Left colon (tissue), 2 donors: ENCODE results near the gene GRIA1. TPM values are rescaled to one million over a fixed set of nuclear protein-coding genes. Genes with fewer than 3 reads are reported as not detected.

Source experiments
- ATAC-seq: fragments of 200-7000 bp; cut with Tn5 transposase; one replicate; pipeline ENCODE4 v1.9.1; 2020; ENCODE audit warnings: mild to moderate bottlenecking, moderate library complexity
- DNase-seq, 2 donors: peaks; one replicate each; pipeline ENCODE4 v3.0.0-alpha.2; 2020
- intact Hi-C, 2 donors: fragments of 100-400 bp; cut with DNase I in 1 of 2; cut with micrococcal nuclease in 1 of 2; formaldehyde crosslinking; loops; one replicate each; pipeline versions ENCODE4 v1.11.2 to v1.14.0; 2022; cut with DNase I, micrococcal nuclease
- total RNA-seq, 2 donors: library from RNA; stranded (reverse); fragmentation: NEBNext Ultra II Directional; extraction: Animal tissue kit (Norgen Biotek cat#: 25700); gene quantifications; one replicate each; pipeline ENCODE4 v1.2.1, GENCODE V29; 2021
- donor health status: DM: no; HTN: no; CAD: no.
- donor health status: DM: yes; HTN: yes; CAD: no.

GRIA1 gene
- total RNA-seq, 2 donors from 2014 or later = 0.20 TPM; not detected in 1

DNA sequence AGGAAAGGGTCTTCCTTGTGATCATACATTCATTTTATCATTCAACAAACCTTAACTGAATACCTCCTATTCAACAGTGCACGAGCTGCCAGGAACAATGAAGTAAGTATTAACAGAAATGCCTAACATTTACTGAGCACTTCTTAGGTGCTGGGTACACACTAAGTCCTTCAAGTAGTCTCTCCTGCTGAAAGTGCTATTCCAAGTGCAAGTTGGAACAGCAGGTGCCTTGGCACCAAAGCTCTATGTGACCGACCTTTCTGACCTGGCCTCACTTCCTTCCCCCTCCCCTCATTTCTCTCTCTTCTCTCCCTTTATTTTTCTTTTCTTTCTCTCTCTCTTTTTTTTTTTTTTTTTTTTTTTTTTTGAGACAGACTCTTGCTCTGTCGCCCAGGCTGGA is 94.5 kb downstream of the GRIA1 start:
- no peak for DNase-seq
- intact Hi-C loops = no loop called here
- no peak for ATAC-seq

DNA sequence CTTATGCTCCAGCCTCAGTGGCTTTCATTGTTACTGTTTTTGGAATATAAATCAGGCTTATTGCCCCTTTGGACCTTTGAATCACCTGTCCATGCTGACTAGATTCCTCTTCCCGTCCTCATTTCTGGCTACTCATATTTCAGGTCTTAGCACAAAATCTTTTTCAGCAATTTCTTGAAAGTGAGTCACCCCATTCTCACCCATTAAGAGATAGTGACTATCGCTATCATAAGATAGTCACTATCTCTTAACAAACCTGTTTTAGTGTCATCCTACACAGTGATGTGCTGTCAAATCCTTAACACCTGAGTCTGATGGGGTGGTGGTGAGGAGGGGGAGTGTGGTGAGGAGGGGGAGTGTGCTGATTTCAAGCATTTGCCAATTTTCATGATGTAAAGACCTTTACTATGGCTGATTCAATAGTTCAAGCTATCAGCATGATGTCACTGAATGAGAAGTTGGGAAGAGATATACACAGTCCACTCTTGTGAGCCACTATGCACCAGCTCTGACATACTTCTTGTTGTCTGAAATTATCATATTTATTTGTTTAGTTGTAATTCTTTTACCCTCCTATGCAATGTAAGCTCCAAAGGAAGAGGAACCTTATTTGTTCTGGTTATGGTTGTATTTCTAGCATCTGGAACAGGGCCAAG is 95.3 kb downstream of the GRIA1 start:
- intact Hi-C loops = no loop called here
- DNase-seq (no peak), ATAC-seq (no peak)

DNA sequence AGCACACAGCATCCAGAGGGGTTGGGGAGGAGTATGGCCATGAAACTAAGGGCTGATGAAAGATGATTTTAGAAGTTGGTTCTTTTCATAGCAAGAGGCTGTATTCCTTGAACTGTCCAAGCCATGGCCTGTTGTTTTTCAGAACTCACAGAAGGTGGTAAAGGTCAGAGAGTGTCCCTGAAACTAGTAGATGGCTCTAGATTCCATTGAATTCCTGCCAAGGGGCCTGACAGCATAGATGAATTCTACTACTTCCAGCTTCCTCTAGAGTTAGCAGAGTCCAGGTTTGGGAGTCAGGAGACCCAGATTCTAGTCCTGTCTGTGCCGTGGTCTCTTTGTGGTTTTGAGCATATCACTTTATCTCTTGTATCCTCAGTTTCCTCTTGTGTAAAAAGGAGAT is 101.6 kb downstream of the GRIA1 start:
- DNase-seq = no peak
- intact Hi-C loops = no loop called here
- ATAC-seq = no peak

DNA sequence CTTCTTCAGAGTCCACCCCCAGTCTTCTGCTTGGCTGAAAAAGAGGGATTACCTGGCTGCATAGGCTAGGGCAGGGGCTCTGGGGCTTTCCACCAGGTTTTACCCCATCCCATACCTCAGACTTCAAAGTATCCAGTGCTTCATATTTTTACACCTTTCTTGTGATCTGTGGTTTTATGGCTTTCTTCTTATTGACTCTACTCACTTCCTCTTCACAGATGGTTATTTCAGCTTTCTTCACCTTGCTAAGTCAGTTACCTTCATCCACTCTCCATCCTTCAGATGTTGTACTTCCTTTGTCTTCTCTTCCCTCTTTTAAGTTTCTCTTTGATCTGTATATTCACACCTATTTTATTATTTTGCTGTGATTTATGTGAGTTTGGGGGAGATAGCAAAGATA is 104.3 kb downstream of the GRIA1 start:
- DNase-seq (no peak), ATAC-seq (no peak)
- intact Hi-C loops = no loop called here

DNA sequence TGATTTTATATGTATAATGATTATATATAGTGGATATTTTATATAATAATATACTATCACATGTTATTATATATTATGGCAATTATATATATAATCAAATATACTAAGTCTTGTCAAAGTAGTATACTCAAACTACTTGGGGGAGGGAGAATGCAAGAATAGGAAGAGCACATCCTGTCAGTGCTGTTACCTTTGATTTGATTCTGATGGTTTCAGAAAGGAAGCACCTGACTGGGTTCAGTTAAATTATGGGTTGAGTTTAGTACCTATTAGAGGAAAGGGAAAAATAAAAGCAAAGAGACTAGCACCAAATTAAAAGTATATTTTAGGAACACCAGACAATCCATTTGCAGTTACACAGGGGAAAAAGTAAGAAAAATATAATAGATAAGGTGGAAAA is 107.6 kb downstream of the GRIA1 start:
- intact Hi-C loops = no loop called here
- no peak for DNase-seq
- no peak for ATAC-seq

DNA sequence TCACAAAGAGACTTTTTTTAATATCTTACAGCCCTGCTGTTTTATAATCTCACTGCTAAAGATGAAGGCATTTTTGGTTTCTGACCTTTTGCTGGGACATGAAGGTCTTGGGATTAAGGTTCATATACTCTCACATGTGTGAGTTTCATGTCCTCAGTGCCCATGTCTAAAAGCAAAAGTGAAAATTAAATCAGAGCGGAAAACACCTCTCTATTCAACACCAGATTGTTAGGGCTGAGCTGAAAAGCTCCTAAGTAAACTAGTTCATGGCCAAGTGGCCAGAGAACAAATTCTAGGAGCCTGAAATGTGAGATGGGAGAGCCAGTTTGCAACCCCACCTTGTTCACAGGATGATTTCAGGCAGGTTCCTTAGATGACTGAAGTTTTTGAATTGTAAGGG is 110.9 kb downstream of the GRIA1 start:
- no peak for DNase-seq
- no peak for ATAC-seq

DNA sequence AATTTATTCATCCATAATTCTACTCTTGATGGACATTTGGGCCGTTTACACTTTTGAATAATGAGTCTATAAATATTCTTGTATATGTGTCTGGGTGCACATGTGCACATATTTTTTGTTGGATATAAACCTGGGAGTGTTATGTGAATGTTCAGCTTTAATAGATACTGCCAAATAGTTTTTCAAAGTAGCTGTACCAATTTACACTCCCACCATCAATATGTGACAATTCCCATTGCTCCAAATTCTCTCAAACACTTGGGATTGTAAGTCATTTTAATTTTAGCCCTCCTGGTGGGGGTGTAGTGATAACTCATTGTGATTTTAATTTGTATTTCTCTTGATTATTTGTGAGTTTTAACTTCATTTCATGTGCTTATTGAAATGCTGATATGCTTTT is 114.9 kb downstream of the GRIA1 start:
- ATAC-seq = no peak
- no peak for DNase-seq
- intact Hi-C loops = no loop called here

More for the DNA sequence above, 110.9 kb downstream of the GRIA1 start:
- intact Hi-C loops = no loop called here

DNA sequence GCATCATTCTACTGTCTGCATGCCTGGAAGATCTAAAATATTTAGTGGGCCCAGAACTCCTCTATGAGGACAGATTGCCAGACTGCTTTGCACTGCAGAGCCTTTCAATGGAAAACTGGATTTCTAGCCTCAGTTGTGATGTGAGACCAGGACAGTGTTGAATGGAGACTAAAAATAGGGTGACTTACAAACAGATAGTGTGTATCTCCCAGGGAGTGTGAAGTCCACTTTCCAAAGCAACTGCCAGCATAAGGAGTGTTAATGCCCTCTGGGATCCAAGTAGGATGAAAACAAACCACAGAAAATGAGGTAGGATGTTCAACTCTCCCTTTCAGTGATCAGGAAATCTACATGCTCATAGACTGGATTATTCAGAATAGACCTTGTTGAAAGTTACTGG is 119.5 kb downstream of the GRIA1 start:
- DNase-seq = no peak
- no peak for ATAC-seq
- intact Hi-C loops = no loop called here

DNA sequence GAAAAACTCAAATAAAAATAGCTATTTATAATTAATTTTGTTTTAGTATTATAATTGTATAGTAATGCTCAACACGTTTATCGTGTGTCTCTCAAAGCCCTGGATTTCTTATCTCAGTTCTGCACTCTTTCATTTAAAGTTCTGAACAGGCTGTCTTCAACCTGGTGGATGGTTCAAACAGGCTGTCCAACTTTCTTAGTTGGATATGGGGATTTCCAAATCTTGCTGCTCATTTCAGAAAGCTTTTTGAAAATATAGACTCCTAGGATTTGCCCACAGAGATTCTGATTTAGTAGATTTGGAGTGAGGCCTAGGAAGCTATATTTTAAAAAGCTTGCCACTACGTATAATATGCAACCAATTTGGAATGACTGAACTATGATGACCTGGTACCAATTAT is 120.3 kb downstream of the GRIA1 start:
- intact Hi-C loops = no loop called here
- ATAC-seq (no peak), DNase-seq (no peak)

DNA sequence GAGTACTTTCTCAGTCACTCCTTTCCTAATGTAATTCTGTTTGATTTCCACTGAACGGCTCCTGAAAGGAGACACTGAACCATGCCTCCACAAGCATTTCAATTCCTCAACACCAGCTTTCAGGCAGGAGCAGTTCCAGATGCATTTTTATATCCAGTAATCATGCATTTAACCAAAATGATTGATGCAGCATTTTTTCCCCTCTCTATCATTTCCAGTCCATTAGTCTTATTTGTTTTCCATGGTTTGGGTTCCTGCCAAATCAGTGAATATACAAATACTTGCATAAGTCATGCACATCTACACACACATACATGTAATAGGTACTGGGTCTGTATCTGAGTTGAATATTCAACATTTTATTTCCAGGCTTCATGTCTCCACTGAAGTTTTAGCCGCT is 122.7 kb downstream of the GRIA1 start:
- ATAC-seq = no peak
- intact Hi-C loops = no loop called here

DNA sequence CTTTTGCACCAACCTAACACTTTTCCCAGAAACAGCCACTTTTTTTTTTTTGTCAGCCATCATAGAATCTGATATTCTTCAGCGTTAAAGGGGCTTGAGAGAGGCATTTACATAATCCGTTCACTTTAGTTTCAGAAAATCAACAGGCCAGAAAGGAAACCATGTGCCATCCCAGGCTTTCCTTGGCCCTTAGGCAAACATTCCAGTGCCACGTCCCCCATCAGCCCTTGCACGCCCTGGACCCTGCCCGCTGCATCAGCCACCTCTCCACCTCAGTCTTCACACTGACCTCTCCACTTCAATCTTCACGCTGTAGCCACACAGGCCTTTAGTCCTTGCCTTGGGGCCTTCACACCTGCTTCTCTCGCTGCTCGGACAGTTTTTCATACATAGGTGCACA is 123.2 kb downstream of the GRIA1 start:
- no peak for DNase-seq
- no peak for ATAC-seq
- intact Hi-C loops = no loop called here

More for the DNA sequence above, 122.7 kb downstream of the GRIA1 start:
- DNase-seq = no peak

DNA sequence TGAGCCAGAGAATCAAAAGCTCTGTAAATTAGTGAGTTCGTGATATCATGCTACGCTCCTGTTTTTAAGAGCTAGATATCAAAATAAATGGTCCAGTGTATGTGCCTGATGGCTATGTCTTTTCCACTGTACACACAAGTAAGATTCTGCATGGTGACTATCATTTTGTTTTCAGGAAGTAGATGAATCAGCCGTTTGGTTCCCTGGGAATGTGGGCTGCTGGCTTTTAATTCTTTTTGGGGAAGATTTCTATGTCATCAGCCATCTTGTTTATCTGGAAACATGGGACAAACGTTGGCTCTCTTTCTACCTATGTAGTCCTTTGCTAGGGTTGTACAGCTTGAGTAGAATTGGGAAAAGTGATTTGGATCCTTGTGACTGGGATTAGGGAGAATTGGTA is 126.7 kb downstream of the GRIA1 start:
- DNase-seq = no peak

DNA sequence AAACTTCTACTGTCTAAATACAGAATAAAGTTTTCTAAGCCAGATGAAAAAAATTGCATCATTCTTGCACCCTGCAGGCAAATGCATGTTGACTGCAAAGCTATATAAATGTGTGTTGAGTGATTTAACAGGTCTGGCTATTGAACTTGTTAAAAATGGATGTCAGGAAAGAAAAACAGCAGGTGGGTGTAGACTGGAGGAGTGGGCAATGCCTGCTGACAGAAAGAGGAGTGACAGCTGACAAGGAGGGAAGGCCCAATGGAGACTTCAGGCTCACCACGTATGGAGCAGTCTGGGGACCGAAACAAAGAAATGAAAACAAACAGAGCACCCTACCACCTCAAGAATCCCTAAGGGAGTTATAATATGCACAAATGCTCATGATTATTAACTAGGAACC is 127.8 kb downstream of the GRIA1 start:
- intact Hi-C loops = no loop called here
- DNase-seq (no peak), ATAC-seq (no peak)

More for the DNA sequence above, 126.7 kb downstream of the GRIA1 start:
- no peak for ATAC-seq
- intact Hi-C loops = no loop called here

DNA sequence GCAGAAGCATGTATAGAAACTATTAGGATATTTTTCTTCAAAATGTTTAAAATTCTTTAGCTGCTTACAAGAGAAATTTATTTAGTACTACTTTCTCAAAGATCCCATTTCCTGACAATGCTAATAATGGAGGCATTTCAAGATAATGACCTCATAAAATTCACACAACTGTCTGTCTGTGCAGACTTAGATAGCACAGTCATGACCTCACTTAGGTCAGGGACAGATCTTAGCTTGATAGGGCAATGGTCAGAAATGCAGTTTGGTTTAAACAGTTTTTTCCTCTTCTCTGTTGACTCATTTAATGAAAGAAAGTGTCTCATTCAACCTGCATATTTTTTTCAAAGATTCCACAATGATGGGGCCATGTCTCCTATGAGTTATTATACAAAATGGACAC is 128.4 kb downstream of the GRIA1 start:
- ATAC-seq = no peak
- intact Hi-C loops = no loop called here
- no peak for DNase-seq

DNA sequence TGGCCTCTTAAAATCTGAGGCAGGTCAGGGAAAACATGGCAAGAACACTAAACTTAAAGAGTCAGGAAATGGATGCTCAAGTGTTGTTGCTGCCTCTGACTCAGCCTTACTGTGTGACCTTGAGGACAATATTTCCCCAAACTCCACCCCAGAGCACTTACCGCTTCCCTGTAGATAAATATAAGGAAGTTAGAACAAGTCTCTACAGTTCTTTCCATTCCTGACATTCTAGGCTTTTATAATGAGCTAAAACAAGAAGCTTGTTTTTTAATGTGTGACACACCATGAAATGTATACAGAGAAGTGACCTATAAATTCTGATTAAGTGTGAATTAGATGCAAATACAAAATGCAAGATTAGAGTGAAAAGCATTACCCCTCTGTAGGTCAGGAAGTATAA is 129.3 kb downstream of the GRIA1 start:
- DNase-seq (no peak), ATAC-seq (no peak)
- intact Hi-C loops = no loop called here

DNA sequence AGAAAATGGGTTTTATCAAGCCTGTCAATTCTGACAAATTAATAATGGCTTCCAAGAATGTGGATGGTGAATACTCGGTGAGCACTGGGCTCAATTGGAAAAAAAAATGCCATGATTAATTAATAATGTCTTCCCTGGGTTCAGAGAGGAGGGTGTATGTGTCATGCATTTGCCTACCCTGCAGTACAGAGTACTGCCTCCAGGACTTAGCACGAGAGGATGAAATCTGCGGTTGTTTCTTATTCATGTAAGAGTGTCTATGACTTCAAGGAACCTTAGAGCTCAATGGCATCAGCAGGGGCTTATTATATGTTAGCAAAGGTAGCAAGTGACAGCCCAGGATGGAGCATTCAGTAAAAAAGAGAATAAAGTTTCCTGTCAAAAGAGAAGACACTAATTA is 132.7 kb downstream of the GRIA1 start:
- intact Hi-C loops = no loop called here
- ATAC-seq = no peak
- no peak for DNase-seq

DNA sequence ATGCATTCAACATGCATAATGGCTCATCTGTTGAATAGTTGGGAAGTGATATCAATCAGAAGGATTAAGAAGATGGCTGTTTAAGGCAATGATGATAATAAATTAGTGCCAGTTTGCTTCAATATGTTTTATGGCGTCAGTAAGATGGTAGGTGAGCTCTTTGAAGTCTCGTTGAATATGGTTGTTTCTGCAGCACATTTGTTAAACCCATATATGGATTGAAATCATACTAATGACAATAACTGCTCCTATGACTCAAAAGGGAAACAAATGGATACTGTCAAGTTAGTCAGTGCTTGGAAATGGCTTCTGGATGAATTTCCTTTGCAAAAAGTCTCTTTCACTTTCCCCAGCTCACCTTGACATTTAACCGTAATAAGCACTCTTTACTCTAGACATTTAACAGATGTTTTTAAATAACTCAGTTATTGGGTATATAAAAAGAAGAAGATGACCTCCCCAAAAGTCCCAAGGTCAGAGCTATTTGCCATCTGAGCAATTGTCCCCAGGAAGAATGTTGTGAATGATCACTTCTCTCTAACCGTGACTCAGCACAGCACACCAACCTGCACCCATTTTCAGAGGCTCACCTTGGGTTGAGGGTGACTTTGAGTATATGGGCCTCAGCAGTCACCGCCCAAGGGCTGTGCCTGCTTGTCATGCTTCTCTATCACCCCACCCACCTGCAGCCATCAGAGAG is 133.4 kb downstream of the GRIA1 start:
- ATAC-seq = no peak
- intact Hi-C loops = no loop called here
- DNase-seq = no peak

DNA sequence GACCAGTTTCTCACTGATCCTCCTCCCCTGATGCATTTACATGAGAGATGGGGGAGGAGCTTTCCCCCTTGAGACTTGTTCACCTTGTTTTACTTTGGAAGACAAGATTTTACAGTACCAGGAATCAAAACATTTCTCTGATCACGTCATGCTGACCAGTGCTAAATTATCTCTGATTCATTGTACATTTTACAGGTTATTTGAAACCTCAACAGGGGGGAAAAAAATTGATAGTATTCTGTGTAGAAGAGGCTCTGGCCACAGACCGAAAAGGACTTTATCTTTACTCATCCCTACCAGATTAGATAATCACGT is 133.9 kb downstream of the GRIA1 start:
- intact Hi-C loops = no loop called here
- ATAC-seq = no peak
- no peak for DNase-seq

DNA sequence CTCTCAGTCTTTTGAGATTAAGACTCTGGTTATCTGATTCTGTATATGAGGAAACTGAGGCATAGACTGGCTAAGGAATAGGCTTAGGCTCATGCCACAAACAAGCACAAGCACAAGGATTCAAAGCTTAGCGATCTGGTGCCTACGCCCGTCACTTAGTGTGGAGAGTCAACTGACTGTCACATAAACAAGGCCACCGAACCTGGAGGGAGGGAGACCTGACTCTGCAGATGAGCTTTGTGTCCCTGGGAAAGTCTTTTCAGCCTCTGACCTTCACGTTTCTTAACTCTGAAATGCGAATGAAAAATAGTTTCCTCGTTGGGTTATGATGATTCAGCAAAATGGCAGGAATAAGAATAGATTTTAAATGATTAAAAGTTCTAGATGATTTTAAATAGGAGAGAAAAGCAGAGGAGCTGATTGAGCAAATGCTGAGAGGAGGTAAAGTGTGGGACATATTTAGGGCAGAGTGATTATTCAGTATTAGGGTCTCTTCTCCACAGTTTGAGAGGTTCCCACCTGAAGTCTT is 135.4 kb downstream of the GRIA1 start:
- intact Hi-C loops = no loop called here
- ATAC-seq = no peak

DNA sequence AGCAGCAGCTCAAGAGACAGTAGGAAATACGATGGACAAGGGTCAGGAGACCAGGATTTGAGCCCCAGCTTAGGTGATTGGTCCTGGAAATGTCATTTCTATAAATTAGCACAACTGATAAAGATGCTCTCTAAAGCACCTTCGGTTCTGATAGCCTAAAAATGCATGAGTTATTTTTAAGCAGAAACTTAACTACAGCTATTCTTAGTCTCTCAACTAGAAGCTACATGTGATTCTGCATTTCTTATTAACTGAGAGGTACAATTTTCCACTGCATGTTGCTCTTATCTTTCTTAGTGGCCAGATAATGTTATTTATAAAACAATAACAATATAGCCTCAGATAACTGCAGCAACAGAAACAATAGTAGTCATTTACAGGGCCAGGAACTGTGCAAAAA is 136.4 kb downstream of the GRIA1 start:
- no peak for DNase-seq
- ATAC-seq = no peak
- intact Hi-C loops = no loop called here

More for the DNA sequence above, 135.4 kb downstream of the GRIA1 start:
- DNase-seq = no peak
